ENCODE results near the gene RCAN2. TPM values are rescaled to one million over a fixed set of nuclear protein-coding genes. Genes with fewer than 3 reads are reported as not detected.
A peak's percentile ranks its signal among the peaks of the same experiment; 100 is the strongest.

RCAN2 gene
- total RNA-seq, 2 experiments from 2014 or later: 4.3 to 5.4 TPM

- CTCF ChIA-PET: interaction anchor here (1.3 to 1.8 kb wide), 3 partner anchors 15 to 111 kb away, joined by 3 to 4 read pairs (median 4); no protein-coding TSS in a partner anchor
- Mint-ChIP-seq H3K9me3 (no peaks in the 10 kb centered on the region), H3K4me3 (no peak overlapping the region), H3K27ac (no peak overlapping the region), H3K27me3 (peaks cover 10% of the 10 kb centered on the region), H3K4me1 (ENCODE audit: low read depth) (no peaks in the 10 kb centered on the region), H3K36me3 (no peaks in the 10 kb centered on the region)
- intact Hi-C loops (cut with micrococcal nuclease): no loop called here
- POLR2A ChIA-PET: no interaction called here
- DNase-seq: no peak
These were observed 289.5 kb downstream of the RCAN2 start for GRCh38 chr6:46201702-46202101.

- Mint-ChIP-seq H3K36me3 (no peaks in the 10 kb centered on the region), H3K4me3 (no peak overlapping the region), H3K27ac (no peak overlapping the region), H3K27me3 (peaks cover 13% of the 10 kb centered on the region), H3K4me1 (ENCODE audit: low read depth) (no peaks in the 10 kb centered on the region), H3K9me3 (no peaks in the 10 kb centered on the region)
- intact Hi-C loops (cut with micrococcal nuclease): no loop called here
- POLR2A ChIA-PET: no interaction called here
- no peak for DNase-seq
- CTCF ChIA-PET: no interaction called here
These were observed 291.9 kb downstream of the RCAN2 start for GRCh38 chr6:46199387-46199786.

DNA sequence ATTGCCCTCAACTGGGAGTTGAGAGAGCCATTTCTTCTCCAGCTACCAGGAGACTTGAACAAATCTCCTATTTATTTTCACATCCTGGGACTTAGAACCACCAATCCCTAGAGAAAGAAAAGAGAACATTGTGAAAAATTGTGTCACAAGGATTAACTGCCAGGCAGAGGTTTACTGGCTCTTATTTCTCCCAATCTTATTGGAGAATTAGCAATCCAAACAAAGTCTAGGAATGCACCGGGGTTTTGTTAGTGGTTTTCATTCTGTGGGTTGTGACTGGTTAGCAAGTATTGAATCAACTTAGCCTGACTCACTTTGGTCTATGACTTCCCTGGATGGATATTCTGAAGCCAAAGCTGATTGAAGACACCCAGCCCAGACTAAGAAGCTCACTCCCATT is 299.3 kb downstream of the RCAN2 start:
- H3K27ac Mint-ChIP-seq: no peak overlapping the region
- DNase-seq: no peak
- H3K9me3 Mint-ChIP-seq: no peaks in the 10 kb centered on the region
- CTCF ChIA-PET: interaction anchor here (1.2 kb wide), 1 partner anchor 101 kb away, joined by 4 read pairs; no protein-coding TSS in a partner anchor
- intact Hi-C loops (cut with micrococcal nuclease): no loop called here
- H3K4me3 Mint-ChIP-seq: no peak overlapping the region
- POLR2A ChIA-PET: no interaction called here
- peaks cover 15% of the 10 kb centered on the region for H3K27me3 Mint-ChIP-seq
- no peaks in the 10 kb centered on the region for H3K4me1 Mint-ChIP-seq (ENCODE audit: low read depth)
- H3K36me3 Mint-ChIP-seq: no peaks in the 10 kb centered on the region

- DNase-seq: no peak
- Mint-ChIP-seq H3K9me3 (no peaks in the 10 kb centered on the region), H3K27me3 (peaks cover 13% of the 10 kb centered on the region), H3K4me3 (no peak overlapping the region), H3K27ac (no peak overlapping the region), H3K4me1 (ENCODE audit: low read depth) (no peaks in the 10 kb centered on the region), H3K36me3 (no peaks in the 10 kb centered on the region)
- ChIA-PET POLR2A (no interaction called here), CTCF (no interaction called here)
- intact Hi-C loops (cut with micrococcal nuclease): no loop called here
These were observed 300.4 kb downstream of the RCAN2 start for GRCh38 chr6:46190889-46191288.

DNA sequence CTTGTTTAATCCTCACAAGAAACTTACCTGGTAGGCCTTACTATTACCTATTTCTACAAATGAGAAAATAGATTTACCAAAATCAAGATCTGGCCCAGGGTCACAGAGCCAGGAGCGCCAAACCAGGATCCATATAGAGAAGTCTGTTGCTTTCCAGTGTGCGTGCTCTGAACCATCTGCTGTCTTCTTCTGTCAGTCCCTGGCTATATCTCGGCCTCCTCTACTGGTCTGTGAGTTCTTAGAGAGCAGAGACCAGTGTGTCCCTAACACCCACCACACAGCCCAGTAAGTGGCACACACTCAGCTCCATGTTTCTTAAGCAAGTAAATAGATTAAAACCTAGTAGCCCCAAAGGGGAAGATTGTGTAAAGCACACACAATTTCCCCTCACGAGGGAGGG is 301.5 kb downstream of the RCAN2 start:
- CTCF ChIA-PET: no interaction called here
- Mint-ChIP-seq H3K4me1 (ENCODE audit: low read depth) (no peaks in the 10 kb centered on the region), H3K27ac (no peak overlapping the region)

DNA sequence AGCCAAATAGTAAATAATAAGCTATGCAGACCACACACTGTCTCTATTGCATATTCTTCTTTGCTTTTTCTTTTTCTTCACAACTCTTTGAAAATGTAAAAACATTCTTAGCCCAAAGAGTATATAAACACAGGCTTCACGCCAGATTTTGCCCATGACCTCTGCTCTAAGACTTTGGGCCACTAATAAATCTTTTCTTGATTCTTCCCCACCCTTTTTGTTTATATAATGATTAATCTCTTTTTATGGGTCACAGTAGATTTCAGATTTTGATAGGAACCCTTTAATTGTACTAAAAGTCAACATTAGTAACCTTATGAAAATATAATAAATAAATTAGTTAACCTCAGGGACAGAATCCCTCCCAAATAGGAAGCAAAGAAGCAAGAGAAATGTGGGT is 304.7 kb downstream of the RCAN2 start:
- Mint-ChIP-seq H3K9me3 (no peaks in the 10 kb centered on the region), H3K4me3 (no peak overlapping the region), H3K27ac (no peak overlapping the region), H3K36me3 (no peaks in the 10 kb centered on the region), H3K4me1 (ENCODE audit: low read depth) (no peaks in the 10 kb centered on the region), H3K27me3 (peaks cover 30% of the 10 kb centered on the region)
- ChIA-PET POLR2A (no interaction called here), CTCF (interaction anchor here (1.0 kb wide), 1 partner anchor 1711 kb away, joined by 4 read pairs; no protein-coding TSS in a partner anchor)
- no peak for DNase-seq
- intact Hi-C loops (cut with micrococcal nuclease): no loop called here

More for the DNA sequence above, 301.5 kb downstream of the RCAN2 start:
- Mint-ChIP-seq H3K27me3 (peaks cover 19% of the 10 kb centered on the region), H3K9me3 (no peaks in the 10 kb centered on the region), H3K4me3 (no peak overlapping the region), H3K36me3 (no peaks in the 10 kb centered on the region)
- intact Hi-C loops (cut with micrococcal nuclease): no loop called here
- no peak for DNase-seq
- POLR2A ChIA-PET: no interaction called here

DNA sequence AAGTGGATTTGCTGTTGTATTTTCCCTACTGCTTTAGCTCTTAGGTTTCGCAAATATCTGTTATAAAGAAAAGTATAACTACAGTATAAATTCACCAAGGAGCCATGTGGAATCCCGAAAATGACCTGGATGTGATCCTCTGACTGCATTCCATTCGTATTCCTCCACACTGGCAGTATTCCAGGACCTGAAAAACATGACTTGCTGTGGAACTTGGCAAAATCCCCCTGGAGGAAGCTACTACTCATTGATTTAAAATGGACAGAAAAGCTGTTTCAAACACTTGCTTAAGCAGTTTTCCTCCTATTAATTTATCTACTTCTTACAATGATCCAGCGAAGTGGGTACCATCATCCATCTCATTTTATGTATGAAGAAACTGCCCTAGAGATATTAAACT is 307.1 kb downstream of the RCAN2 start:
- ChIA-PET POLR2A (no interaction called here), CTCF (no interaction called here)
- Mint-ChIP-seq H3K4me3 (no peak overlapping the region), H3K9me3 (no peaks in the 10 kb centered on the region), H3K36me3 (no peaks in the 10 kb centered on the region), H3K27ac (no peak overlapping the region), H3K27me3 (peaks cover 27% of the 10 kb centered on the region), H3K4me1 (ENCODE audit: low read depth) (no peaks in the 10 kb centered on the region)
- no peak for DNase-seq
- intact Hi-C loops (cut with micrococcal nuclease): no loop called here

GRCh38 chr6:46175976-46176375 is 315.3 kb downstream of the RCAN2 start:
- Mint-ChIP-seq H3K4me1 (ENCODE audit: low read depth) (peaks cover 7% of the 10 kb centered on the region), H3K27ac (no peak overlapping the region), H3K36me3 (no peaks in the 10 kb centered on the region), H3K9me3 (no peaks in the 10 kb centered on the region), H3K4me3 (no peak overlapping the region), H3K27me3 (peaks cover 30% of the 10 kb centered on the region)
- DNase-seq: no peak
- ChIA-PET CTCF (interaction anchor here (0.7 to 1.0 kb wide), 2 partner anchors 45 to 237 kb away, joined by 3 read pairs; no protein-coding TSS in a partner anchor), POLR2A (no interaction called here)
- intact Hi-C loops (cut with micrococcal nuclease): loop anchor here (5.0 kb wide), 1 partner anchor 41 kb away; no protein-coding TSS in a partner anchor

GRCh38 chr6:46175446-46175845 is 315.8 kb downstream of the RCAN2 start:
- H3K27ac Mint-ChIP-seq: no peak overlapping the region
- POLR2A ChIA-PET: no interaction called here
- H3K4me1 Mint-ChIP-seq (ENCODE audit: low read depth): peaks cover 9% of the 10 kb centered on the region
- H3K27me3 Mint-ChIP-seq: peaks cover 33% of the 10 kb centered on the region
- no peak overlapping the region for H3K4me3 Mint-ChIP-seq
- CTCF ChIA-PET: interaction anchor here (0.7 to 1.0 kb wide), 2 partner anchors 46 to 238 kb away, joined by 3 read pairs; no protein-coding TSS in a partner anchor
- no peaks in the 10 kb centered on the region for H3K9me3 Mint-ChIP-seq
- intact Hi-C loops (cut with micrococcal nuclease): loop anchor here (5.0 kb wide), 1 partner anchor 42 kb away; no protein-coding TSS in a partner anchor
- DNase-seq: peak; percentile 14
- H3K36me3 Mint-ChIP-seq: no peaks in the 10 kb centered on the region

DNA sequence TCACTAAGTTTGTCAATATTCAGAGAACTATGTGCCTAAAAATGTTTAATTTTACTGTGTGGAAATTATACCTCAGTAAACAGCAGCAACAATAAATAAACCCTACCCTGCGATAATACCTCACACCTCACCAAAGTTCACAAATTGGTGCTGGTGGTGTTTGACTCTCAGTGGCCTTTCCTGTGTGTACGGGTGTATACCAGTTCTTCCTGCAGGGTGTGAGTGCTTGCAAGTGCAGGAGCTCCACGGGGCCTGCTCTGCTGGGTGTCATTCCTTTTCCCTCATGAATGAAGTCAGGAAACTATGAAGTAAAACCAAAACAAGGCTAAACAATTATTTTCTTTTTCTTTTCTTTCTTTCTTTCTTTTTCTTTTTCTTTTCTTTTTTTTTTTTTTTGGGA is 316.3 kb downstream of the RCAN2 start:
- no peaks in the 10 kb centered on the region for H3K36me3 Mint-ChIP-seq
- peaks cover 39% of the 10 kb centered on the region for H3K27me3 Mint-ChIP-seq
- POLR2A ChIA-PET: no interaction called here
- CTCF ChIA-PET: no interaction called here
- no peak for DNase-seq
- intact Hi-C loops (cut with micrococcal nuclease): loop anchor here (5.0 kb wide), 1 partner anchor 42 kb away; no protein-coding TSS in a partner anchor
- H3K27ac Mint-ChIP-seq: no peak overlapping the region
- H3K4me3 Mint-ChIP-seq: no peak overlapping the region
- peaks cover 14% of the 10 kb centered on the region for H3K4me1 Mint-ChIP-seq (ENCODE audit: low read depth)
- no peaks in the 10 kb centered on the region for H3K9me3 Mint-ChIP-seq

DNA sequence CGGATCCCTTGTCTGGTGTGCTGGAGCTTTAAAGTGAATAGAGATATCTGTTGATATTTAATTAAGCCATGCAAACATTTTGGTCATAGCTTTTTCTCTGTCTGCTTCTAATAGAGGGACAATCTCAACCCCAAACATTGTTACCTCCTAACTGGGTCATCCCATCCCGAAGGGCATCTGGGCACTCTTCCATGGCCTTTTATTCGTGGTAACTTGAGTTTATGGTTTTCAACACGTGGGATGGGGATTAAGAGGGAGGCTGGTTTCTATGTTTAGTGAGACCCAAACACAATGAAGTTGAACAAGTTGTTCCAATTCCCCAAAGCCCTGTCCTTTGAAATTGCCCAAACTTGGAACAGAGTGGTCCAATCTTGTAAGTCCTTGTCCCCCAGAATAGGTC is 319.1 kb downstream of the RCAN2 start:
- H3K27ac Mint-ChIP-seq: no peak overlapping the region
- H3K4me1 Mint-ChIP-seq (ENCODE audit: low read depth): peaks cover 15% of the 10 kb centered on the region
- no peak for DNase-seq
- ChIA-PET CTCF (no interaction called here), POLR2A (interaction anchor here (0.5 to 0.6 kb wide), 2 partner anchors 43 to 730 kb away, joined by 4 to 5 read pairs; no protein-coding TSS in a partner anchor)
- peaks cover 34% of the 10 kb centered on the region for H3K27me3 Mint-ChIP-seq
- no peak overlapping the region for H3K4me3 Mint-ChIP-seq
- H3K9me3 Mint-ChIP-seq: no peaks in the 10 kb centered on the region
- no peaks in the 10 kb centered on the region for H3K36me3 Mint-ChIP-seq
- intact Hi-C loops (cut with micrococcal nuclease): no loop called here

Measured in activated CD4-positive, alpha-beta memory T cell treated with anti-CD3 and anti-CD28 coated beads for 36 hours (primary cell).